Measurements from ENCODE around the gene TBC1D25.
"Not testable (repeated sequence)": the region's sequence is repeated elsewhere in the genome, so short reads cannot be mapped to it uniquely, and the experiment has no call there.

Gene TBC1D25

GRCh38 chrX:48516987-48517386, 22.5 kb upstream of the TBC1D25 start:
- no peak for DNase-seq

GRCh38 chrX:48519481-48519880, 20.0 kb upstream of the TBC1D25 start:
- DNase-seq: not testable (repeated sequence)

GRCh38 chrX:48520455-48520854, 19.1 kb upstream of the TBC1D25 start:
- DNase-seq: peak; percentile 34

GRCh38 chrX:48520976-48521352, 18.6 kb upstream of the TBC1D25 start:
- peak; percentile 19 for DNase-seq

DNA sequence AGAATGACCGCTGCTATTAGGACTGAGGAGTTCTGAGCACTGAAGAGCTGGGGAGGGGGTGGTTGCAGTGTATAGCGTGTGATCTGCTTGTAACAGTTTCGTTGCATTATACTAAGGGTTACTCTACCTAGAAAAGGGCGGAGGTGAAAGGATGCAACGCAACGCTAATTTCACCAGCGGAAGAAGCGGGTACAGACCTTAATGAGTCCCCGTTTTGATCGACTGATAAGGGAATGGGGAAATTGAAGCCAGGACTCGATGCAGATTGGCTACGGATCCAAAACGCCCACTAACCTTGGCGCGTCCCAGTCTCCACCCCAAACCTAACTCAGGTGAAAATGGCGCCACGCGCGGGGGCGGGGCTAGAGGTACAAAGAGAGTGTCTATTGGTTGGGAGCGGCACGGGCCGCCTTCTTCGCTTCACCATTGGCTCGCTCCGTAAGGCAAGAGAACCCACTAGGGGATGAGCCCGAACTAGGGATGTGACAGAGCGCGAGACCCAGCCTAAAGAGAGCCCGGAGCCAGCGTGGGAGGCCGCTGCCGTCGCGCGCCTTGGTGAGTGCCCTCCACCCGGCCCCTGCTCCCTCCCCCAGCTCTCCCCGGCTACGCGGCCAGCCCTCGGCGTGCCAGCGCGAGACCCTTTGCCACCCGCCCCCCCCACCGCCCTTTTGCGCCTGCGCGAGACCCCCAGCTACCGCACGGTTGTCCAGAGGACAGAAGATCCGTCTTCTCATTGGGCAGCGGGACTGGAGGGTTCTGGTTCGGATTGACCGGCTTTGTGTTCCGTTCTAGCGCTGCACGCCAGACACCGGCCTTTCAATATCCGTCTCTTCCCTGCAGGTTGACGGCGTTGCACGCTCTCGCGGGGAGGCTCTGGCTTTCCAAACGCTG, 17.9 kb upstream of the TBC1D25 start, which contains the start of gene EBP:
Gene EBP (plus strand): TSS at position 456 of the 891 bp plus-strand sequence. CDS start 1,964 bp downstream, outside the sequence.
- peak; percentile 97 for DNase-seq

DNA sequence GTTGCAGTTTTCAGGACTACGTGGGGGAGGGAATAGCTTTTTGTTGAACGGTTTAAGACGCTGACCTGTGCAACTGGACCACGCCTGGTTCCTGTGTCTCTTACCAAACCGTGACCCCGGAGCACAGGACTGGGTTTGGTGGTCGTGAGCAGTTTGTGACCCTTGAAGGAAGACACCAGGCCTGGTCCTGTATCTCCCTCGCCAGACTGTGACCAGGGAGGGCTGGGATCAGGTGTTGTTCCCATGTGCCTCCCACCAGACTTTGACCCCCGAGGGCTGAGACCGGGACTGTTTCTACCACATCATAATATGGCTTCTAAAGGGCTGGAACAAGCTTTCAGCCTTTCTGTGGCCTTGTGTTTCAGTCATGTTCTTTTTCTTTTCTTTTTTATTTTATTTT, 17.2 kb upstream of the TBC1D25 start:
- DNase-seq: no peak

GRCh38 chrX:48523682-48524081, 15.8 kb upstream of the TBC1D25 start:
- no peak for DNase-seq

DNA sequence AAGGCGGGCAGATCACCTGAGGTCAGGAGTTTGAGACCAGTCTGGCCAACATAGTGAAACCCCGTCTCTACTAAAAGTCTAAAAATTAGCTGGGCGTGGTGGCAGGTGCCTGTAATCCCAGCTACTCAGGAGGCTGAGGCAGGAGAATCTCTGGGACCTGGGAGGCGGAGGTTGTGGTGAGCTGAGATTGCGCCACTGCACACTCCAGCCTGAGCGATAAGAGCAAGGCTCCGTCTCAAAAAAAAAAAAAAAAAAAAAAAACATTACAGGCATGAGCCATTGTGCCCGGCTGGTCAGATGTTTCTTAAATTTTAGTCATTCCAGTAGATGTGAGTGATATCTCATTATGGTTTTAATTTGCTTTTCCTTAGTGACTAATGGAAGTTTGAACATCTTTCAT, 13.7 kb upstream of the TBC1D25 start:
- DNase-seq: not testable (repeated sequence)

- no peak for DNase-seq
These were observed 8.8 kb upstream of the TBC1D25 start for GRCh38 chrX:48530736-48531135.

DNA sequence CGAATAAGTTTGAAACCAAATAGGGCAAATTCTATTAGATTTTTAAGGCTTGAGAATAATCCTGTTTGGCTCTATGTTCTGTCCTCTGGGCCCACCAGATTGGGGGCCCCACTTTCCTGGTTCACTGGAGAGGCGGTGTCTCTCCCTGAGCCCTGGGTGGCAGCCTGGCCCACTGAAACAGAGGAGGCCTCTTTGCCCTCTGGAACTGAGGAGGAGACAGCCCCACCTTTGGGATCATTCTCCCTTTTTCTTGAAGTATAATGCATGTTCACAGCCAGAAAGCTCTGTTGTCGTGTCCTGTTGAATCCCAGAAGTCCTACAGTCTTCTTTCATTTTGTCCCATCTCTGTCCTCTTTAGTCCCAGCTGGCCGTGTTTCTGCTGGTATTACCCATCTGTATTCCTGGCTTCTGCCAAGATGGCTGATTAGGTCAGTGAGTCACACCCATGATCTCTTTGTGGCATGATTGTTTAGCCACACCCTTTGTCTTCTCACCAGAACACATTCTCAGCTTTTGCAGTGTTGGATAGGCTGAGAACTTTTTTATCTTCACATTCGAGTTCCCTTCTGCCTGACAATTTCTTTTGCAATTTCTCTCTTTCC, 8.1 kb upstream of the TBC1D25 start:
- peak; percentile 36 for DNase-seq

- no peak for DNase-seq
These were observed 7.4 kb upstream of the TBC1D25 start for GRCh38 chrX:48532161-48532560.

DNA sequence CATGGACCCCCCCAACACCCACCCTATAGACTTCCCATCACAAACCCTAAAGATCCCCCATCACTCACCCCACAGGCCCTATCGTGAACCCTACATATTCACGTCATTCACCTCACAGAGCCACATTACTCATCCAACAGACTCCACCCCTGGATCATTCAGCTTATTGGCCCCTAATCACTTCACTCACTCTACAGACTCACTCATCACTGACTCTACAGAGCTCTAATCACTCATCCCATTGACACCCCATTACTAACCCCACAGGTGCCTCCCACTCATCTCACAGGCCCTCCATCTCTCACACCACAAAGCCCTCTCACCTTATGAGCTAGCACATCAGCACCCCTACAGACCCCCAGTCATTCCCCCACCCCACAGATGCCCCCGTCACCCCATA, 6.3 kb upstream of the TBC1D25 start:
- no peak for DNase-seq

- DNase-seq: no peak
These were observed 721 bp upstream of the TBC1D25 start for GRCh38 chrX:48538641-48539344.

- DNase-seq: peak; percentile 75
These were observed 488 bp downstream of the TBC1D25 start for GRCh38 chrX:48540028-48540375.

DNA sequence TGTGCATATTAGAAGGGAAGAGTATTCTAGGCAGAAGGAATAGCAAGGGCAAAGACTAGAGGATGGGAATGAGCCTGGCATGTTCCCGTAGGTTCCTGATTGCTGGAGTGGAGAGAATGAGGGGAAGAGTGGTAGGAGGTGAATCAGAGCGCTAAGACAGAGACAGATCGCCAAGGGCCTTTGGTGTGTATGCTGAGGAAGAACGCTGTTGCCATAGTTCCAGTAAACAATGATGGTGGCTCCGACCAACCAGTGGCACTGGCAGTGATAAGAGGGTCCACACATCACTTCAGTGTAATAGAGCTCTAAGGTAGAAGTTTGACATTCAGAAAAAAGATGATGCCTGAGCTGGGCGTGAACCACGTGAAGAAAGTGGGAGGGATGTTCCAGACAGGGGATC, 966 bp downstream of the TBC1D25 start:
- peak; percentile 28 for DNase-seq

DNA sequence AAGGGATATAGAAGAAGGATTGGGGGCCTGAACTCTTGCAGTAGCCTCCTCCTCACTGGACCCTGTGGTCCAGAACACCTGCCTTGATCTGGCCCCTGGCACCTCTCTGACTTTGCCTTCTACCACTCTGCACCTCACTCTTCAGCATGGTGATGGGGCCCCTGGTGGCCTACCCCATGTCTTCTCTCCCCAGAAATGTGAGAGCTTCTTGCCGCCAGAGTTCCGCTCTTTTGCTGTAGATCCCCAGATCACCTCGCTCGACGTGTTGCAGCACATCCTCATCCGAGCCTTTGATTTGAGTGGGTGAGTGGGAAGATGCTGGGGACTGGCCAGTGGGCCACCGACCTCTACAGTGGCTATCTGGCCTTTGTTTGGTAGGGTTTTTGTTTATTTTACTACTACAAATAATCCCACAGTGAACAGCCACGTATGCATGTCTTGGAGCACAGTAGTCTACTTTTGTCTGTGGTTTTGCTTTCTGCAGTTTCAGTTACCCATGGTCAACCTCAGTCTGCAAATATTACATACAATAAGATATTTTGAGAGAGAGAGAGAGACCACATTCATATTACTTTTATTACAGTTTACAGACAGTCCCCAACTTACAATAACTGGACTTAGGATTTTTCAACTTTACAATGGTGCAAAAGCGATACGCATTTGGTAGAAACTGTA, 1.8 kb downstream of the TBC1D25 start:
- DNase-seq: peak; percentile 12

DNA sequence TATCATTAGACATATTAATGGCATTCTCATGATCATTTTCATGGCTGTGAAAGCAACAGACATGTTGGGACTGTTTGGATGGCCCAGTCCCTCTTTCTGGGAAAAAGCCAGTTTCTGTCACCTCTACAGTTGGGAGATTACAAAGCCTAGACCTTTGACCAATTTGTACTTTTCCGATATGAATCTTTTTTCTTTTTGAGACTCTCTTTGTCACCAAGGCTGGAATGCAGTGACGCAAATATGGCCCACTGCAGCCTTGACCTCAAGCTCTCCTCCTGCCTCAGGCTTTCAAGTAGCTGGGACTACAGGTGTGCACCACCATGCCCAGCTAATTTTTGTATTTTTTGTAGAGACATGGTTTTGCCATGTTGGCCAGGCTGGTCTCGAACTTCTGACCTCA, 9.4 kb downstream of the TBC1D25 start:
- DNase-seq: no peak

DNA sequence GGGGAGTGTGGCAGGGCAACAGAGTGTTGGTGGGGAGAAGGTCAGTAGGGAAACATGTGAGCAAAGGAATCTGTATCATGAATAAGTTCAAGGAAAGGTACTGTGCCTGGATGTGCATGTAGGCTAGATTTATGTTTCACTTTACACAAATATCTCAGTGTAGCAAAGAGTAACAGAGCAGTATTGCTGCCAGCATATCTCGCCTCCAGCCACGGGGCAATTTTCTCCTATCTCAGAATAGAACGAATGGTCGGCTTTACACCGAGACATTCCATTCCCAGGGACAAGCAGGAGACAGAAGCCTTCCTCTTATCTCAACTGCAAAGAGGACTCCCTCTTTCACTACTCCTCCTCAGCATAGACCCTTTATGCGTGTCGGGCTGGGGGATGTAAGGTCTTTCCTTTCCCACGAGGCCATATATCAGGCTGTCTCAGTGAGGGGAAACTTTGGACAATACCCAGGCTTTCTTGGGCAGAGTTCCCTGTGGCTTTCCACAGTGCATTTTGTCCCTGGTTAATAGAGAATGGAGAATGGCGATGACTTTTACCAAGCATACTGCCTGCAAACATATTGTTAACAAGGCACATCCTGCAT, 16.3 kb downstream of the TBC1D25 start:
- not testable (repeated sequence) for DNase-seq

DNA sequence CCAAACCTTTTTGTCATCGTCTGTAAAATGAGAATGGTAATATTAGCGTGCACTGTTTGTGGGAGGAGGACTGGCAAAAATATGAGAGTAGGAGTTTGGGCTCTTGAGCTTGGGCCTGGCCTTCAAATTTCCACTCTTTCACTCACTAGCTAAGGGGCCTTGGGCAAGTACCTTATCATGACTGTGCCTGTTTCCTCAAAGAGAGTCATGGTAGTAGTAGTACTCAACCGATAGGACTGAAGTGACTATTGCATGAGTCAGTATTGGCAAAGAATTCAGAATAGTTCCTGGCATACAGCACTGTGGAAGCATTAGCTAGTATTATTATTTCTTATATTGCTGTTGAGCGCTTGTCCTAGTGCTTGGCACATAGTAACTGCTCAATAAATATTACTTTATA, 18.8 kb downstream of the TBC1D25 start:
- DNase-seq: no peak

DNA sequence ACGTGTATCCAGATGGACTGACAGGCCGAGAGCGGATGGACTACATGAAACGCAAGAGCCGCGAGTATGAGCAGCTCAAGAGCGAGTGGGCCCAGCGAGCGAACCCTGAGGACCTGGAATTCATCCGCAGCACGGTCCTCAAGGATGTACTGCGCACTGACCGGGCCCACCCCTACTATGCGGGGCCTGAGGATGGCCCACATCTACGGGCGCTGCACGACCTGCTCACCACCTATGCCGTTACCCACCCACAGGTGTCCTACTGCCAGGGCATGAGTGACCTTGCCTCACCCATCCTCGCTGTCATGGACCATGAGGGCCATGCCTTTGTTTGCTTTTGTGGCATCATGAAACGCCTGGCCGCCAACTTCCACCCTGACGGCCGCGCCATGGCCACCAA, 20.1 kb downstream of the TBC1D25 start:
- no peak for DNase-seq

- no peak for DNase-seq
These were observed 20.5 kb downstream of the TBC1D25 start for GRCh38 chrX:48560056-48560455.

DNA sequence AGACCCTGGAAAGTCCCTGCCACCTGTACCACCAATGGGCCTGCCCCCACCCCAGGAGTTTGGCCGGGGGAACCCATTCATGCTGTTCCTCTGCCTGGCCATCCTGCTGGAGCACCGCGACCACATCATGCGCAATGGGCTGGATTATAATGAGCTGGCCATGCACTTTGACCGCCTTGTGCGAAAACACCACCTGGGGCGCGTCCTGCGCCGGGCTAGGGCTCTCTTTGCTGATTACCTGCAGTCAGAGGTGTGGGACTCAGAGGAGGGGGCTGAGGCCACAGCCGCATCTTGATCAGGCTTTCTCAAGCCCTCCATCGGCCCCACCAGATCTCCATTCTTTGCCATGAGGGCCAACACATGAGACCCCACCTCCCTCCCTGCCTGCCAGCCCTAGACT, 21.2 kb downstream of the TBC1D25 start:
- DNase-seq: no peak

DNA sequence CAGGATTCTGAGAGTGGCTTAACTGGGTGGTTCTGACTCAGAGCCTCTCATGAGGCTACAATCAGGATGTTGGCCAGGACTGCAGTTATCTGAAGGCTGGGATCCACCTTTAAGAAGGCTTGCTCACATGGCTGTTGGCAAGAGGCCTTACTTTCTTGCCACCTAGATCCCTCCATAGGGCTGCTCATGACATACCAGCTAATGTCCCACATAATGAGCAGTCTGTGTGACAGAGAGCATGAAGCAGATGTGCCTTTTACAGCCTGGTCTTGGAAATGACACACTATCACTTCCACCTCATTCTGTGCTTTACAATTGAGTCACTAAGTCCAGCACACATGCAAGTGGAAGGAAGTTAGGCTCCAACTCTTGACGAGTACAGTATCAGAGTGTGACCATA, 30.4 kb downstream of the TBC1D25 start:
- DNase-seq: no peak
